Vagina (tissue), 2 donors: ENCODE results near the gene CEACAM21.

Experiments used
- CTCF ChIP-seq, 3 experiments: fragments of 450-650 bp in 2 of 3; fragments of 200-600 bp in 1 of 3; sonication (generic) in 1 of 3; IDR thresholded peaks; one replicate each; pipeline ENCODE4 v1.5.1; 2017 to 2019; ENCODE audit warnings: antibody characterized with exemption in 3 of 3, mild to moderate bottlenecking in 2 of 3, moderate library complexity in 2 of 3
- POLR2AphosphoS5 ChIP-seq, 2 donors: sonication (generic); formaldehyde crosslinking; IDR thresholded peaks; one replicate each; pipeline ENCODE4 v1.9.0; 2017; ENCODE audit warnings: antibody characterized with exemption in 2 of 2, mild to moderate bottlenecking in 2 of 2, low read depth in 1 of 2; ENCODE audit not compliant: insufficient read depth in 1 of 2

- no peak for TF ChIP-seq POLR2AphosphoS5 (IDR thresholded peaks at IDR 0.05; ENCODE audit: insufficient read depth in 1 of 2, low read depth in 1 of 2)
- no peak for TF ChIP-seq CTCF (IDR thresholded peaks at IDR 0.05)
Observed at GRCh38 chr19:41591951-41592562, 16.1 kb downstream of the CEACAM21 start.
